Measurements from ENCODE around the gene GPR146.
"Not testable (repeated sequence)": the region's sequence is repeated elsewhere in the genome, so short reads cannot be mapped to it uniquely, and the experiment has no call there.

Gene GPR146

DNA sequence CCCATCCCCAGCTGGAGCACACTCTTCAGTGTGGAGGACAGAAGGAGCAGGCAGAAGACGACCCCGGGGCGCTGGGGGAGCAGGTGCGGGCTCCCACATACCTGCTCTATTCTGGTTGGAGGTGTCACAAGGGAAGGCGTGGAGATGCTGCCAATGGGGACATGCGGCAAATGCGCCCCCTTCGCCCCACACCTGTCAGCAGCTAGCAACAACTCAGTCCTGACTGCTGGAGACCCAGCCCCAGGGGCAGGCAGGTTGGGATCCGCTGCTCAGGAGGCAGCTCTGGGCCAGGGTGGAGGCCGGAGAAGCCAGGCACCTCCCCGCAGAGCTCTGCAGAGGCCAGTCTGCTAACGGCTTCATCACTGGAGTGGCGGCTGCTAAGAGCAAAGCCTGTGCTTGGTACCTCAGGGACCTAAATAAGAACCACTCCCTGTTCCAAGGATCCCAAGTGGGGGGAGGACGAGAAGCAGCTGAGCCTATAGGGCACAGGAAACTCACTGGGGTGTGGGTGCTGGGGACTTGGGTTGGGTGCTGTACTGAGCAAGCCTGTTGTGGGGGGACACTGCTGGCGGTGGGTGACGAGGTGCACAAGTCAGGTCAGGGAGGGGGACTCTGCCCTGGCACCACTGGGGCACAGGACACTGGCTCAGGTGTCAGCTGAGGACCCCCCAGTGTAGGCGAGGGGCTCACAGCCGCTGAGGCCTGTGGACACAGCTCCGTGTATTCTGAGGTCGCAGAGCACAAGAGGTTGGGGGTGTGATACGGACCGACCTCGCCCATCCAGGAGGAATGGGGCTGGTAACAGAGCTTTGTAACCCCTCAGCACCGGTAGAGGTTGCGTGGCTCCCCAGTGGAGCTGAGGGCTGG is 19.2 kb upstream of the GPR146 start:
- FAIRE-seq (peak; percentile 49), DNase-seq (ENCODE audit: insufficient read length, low spot score) (no peak)

- DNase-seq (ENCODE audit: insufficient read length, low spot score) (no peak), FAIRE-seq (no peak)
Observed at GRCh38 chr7:1025743-1026581, 18.4 kb upstream of the GPR146 start.

DNA sequence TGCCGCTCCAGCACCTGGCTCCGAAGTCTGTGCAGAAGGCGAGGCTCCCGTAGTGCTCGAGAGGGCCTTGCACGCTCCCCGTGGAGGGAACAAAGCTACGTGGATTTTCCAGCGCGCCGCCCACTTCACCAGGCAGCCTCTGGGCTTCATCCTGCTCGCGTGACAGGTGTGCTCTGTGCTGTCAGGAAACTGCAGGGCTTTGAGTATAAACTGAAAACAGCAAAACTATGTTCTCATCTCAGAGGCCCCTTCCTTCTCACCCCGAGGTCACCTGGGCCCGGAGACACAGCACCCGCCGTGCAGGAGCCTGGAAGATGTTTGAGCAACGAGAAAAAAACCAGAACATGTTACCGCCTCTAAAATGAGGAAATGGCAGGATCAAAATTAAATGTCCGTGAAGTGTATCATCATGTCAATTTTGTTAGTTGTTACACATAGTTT is 17.6 kb upstream of the GPR146 start:
- DNase-seq (ENCODE audit: insufficient read length, low spot score) (no peak), FAIRE-seq (peak; percentile 90)

GRCh38 chr7:1027242-1028043 is 16.9 kb upstream of the GPR146 start:
- FAIRE-seq = peak; percentile 57
- DNase-seq (ENCODE audit: insufficient read length, low spot score) = no peak

- FAIRE-seq (no peak), DNase-seq (ENCODE audit: insufficient read length, low spot score) (peak; percentile 90)
Observed at GRCh38 chr7:1028044-1028770, 16.1 kb upstream of the GPR146 start.

DNA sequence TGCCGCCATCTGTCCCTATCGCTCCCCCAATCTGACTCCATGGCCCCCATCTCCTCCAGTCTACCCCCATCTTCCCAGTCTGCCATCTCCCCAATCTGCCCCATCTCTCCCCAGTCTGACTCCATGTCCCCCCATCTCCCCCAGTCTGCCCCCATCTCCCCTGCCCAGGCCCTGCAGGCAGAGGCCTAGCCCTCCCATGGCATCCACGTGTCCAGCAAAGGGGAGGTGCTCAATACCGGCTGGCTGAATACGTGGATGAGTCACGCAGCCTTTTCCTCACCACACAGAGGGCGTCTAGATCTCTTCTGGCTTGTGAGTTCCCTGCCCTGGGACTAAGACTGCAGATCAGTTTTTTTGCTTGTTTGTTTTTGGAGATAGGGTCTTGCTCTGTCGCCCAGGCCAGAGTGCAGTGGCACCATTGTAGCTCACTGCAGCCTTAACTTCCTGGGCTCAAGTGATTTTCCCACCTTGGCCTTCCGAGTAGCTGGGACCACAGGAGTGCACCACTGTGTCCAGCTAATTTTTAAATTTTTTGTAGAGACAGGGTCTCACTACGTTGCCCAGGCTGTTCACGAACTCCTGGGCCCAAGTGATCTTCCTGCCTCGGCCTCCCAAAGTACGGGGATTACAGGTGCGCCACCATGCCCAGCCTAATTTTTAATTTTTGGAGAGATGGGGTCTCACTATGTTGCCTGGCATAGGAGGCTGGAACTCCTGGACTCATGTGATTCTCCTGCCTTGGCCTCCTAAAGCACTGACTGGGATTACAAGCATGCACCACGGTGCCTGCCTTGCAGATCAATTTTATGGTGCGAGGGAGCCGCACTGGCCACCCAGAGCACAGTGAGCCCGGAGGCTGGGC is 15.3 kb upstream of the GPR146 start:
- peak; percentile 93 for DNase-seq (ENCODE audit: insufficient read length, low spot score)

GRCh38 chr7:1029637-1030443 is 14.5 kb upstream of the GPR146 start:
- FAIRE-seq = no peak
- DNase-seq (ENCODE audit: insufficient read length, low spot score) = no peak

More for the DNA sequence above, 15.3 kb upstream of the GPR146 start:
- FAIRE-seq = peak; percentile 96

DNA sequence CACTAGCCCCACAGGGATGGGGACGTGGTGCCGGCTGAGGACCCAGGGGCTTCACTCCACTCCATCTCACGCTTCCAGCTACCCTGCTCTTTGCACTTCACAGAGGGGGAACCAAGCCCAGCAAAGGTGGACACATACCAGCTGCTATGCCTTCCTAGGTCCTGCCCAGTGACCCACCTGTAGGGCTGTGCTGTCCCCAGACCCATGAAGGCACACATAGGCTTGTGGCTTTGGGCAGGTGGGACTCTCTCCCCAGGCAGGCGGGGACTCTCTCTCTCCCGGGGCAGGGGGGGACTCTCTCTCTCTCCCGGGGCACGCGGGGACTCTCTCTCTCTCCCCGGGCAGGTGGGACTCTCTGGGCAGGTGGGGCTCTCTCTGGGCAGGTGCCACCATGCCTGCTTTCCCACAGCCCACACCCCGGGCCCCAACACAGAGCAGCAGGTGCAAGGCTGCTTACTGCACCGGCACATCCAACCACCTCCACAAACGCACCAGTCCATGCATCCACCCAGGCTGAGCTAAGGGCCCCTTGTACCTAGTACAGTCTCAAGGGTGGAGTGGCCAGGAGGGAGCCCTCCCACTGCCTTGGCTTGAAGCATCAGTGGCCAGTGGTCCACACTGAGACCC is 13.8 kb upstream of the GPR146 start:
- FAIRE-seq (no peak), DNase-seq (ENCODE audit: insufficient read length, low spot score) (no peak)

DNA sequence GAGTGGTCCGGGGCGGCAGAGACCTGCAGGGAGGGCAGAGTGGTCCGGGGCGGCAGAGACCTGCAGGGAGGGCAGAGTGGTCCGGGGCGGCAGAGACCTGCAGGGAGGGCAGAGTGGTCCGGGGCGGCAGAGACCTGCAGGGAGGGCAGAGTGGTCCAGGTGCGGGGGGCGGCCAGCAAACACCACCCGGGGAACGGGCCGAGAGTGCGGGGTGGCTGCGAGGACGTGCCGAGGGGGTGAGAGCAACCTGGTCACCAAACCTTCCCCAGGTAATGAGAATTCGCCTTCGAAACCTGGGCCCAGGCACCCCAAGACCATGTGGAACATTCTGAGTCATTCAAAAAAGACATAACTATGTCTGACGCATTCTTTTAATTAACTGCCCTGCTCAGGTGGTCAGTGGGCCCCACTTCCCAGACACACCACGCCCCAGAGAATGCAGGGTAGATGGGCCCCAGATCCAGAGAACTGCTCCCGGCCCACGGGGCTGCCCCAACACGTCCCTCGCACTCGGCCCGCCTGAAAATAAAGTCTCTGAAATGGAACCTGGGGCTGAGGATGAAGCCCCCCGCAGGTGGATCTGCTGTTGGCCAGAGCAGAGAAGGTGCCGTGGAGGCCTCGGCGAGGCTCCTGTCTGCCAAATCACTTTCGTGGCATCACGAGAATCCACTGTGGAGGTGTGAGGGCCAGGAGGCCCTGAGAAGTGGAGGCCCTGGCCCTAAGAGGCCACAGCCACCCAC is 12.5 kb upstream of the GPR146 start:
- no peak for DNase-seq (ENCODE audit: insufficient read length, low spot score)
- FAIRE-seq = no peak

- no peak for FAIRE-seq
- no peak for DNase-seq (ENCODE audit: insufficient read length, low spot score)
Observed at GRCh38 chr7:1032536-1033181, 11.7 kb upstream of the GPR146 start.

- no peak for FAIRE-seq
- no peak for DNase-seq (ENCODE audit: insufficient read length, low spot score)
Observed at GRCh38 chr7:1033546-1034145, 10.7 kb upstream of the GPR146 start.

DNA sequence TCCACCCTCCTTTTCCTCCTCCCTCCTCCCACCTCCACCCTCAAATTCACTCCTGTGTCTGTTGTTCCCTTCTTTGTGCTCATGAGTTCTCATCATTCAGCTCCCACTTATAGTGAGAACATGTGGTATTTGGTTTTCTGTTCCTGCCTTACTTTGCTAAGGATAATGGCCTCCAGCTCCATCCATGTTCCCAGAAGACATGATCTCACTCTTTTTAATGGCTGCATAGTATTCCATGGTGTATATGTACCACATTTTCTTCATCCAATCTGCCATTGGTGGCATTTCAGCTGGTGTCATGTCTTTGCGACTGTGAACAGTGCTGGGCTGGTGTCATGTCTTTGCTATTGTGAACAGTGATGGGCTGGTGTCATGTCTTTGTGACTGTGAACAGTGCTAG is 9.6 kb upstream of the GPR146 start:
- not testable (repeated sequence) for DNase-seq (ENCODE audit: insufficient read length, low spot score); FAIRE-seq

GRCh38 chr7:1036164-1036928 is 8.0 kb upstream of the GPR146 start:
- peak; percentile 72 for FAIRE-seq
- not testable (repeated sequence) for DNase-seq (ENCODE audit: insufficient read length, low spot score)

- DNase-seq (ENCODE audit: insufficient read length, low spot score); FAIRE-seq: not testable (repeated sequence)
Observed at GRCh38 chr7:1040233-1040632, 4.1 kb upstream of the GPR146 start.

DNA sequence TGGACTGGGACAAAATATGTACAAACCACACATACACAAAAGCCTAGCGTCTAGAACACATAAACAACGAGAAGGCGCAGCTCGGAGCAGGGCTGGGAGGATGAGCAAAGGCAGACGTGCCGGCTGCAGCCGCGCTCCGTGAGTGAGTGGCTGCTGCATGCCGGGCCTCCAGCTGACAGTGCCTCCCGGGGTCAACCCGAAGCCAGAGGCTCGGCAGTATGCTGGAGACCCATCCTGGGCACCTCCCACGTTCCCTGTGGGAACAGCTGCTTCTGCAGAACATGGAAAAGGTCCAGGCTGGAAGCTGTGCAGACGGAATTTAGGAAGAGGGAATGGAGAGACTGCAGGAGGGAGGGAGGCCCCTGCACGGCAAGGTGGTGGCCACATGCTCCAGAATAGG is 3.6 kb upstream of the GPR146 start:
- DNase-seq (ENCODE audit: insufficient read length, low spot score) = no peak
- no peak for FAIRE-seq

Data from GM19239 (cell line).